Ramos (cell line): Measurements from ENCODE around the gene BDH1.

Source experiments
- in situ Hi-C: fragments of 300-500 bp; cut with MboI; formaldehyde crosslinking; loops from one replicate; pipeline ENCODE4 v1.14.3; 2022; ENCODE audit warnings: low sequenced_read_pairs; ENCODE audit not compliant: unreplicated experiment

BDH1 gene

DNA sequence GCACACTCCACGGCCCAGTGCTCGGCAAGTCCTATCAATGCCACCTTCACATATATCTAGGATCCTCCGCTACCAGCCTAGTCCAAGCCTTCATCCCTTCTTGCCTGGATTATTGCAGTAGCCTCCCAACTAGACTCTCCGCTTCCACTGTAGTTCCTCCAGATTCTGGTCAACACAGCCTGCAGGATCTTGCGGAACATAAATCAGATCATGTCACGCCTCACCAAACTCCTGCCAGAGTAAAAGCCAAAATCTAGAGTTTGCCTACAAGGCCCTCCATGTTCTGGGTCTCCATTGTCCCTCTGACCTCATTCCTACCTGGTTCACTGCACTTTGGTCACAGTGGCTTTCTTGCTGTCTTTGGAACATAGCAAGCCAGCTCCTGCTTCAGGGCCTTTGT, 3.6 kb downstream of the BDH1 start:
- in situ Hi-C loops: no loop called here

DNA sequence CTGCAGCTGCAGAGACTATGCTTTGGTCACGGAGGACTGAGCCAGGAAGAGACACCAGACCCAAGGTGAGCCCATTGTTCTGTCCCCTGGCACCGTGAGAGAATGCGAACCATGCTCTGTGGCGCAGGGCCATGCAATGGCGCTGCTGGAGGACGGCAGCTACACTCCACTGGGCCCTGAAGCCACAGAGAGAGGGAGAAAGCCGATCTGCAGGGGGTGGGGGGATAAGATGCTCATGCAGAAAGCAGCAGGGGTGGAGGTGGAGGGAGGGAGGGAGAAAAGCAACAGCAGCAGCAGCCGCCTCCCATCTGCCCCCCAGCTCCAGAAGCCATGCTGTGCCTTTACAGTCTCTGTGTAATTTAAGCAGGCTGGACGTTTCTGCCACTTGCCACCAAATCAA, 5.3 kb downstream of the BDH1 start:
- in situ Hi-C loops: no loop called here

DNA sequence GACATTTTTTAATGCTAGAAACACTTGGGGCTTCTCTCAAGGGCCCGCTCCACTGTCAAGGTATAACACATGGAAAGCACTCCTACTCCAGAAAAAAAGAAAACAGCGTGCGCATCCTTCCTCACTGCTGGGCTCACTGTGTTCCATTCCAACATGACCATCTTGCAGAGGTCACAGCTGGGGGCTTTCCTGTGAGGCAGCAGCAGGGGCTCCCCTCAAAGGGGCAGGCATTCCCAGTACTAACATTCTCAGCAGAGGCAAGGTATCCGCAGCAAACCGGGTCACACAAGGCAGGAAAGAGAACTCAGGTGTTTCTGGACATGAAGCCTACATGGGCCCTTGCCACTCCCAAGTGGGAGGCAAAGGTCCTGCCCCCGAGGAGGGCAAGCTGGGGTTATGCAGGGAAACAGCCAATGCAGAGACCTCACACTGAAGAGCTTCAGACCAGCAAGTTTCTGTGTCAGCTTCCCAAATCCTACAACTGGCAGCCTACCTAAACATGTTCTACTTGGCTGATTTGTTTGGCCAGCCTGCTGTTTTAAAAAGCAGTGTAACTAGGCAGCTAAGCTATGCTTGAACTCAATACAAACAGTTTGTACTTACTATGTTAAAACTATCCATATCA, 6.4 kb downstream of the BDH1 start:
- in situ Hi-C loops: no loop called here

DNA sequence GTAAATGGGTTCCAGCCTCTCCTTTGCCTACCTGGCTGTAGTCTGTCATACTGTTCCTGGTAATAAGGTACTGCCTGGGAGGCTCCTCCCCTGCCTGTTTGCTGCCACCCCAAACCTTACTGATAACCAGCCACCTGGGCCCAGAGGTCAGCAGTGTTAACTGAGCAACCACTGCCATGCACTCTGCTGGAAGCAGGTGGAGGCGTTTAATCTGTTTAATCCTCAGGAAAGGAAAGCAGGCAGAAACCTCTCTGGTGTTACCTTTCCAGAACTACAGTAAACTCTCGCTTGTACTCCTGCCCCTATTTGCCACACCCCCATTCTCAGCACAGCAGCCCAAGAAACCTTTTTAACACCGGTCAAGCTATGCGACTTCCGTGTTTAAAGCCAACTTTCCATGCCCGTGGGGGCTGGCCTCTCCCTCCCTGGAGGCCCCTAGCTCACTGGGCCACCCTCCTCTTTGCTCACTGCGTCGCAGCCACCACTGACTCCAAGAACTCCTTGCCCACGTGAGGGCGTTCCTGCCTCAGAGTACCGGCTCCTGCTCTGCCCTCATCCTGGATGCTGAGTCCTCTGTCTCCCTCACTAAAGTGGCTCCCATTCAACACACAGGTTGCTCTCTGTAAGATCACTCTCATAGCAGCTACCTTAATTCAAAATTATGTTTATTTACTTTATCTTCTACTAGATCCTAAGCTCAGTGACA, 8.3 kb downstream of the BDH1 start:
- in situ Hi-C loops: no loop called here

DNA sequence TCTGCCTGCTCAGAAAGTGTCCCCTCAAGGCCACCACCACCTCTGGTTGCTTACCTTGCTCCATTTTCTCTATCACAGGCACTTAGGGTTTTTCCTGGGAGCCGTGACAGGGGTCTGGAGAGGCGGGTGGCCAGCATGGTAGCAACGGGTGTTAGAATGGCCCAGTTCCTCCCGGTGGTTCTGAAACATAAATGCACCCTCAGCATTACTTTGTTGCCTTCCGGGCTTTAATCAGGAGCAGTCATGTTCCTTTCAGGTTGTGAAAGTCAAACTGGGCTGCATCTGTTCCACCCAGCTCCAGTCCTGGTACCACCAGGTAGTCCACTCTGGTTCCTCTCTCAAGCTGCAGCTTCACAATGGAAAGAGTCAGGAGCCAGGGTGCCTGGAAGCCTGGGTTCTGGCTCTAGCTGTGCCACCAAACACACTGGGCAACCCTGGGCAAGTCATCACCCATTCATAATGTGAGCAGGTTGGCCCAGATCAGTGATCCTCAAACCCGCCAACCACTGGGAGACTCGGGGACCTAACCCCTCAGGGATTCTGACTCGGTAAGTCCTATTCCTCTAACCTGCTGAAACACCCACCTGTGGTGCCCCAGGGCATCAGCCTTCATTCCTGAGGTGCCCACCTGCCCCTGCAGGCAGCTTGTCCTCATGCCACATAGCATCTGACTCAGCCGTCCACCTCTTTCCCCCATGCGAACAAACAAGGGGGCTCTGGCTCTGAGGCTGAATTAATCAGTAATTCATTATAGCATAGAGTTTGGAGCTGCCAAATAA, 9.3 kb downstream of the BDH1 start:
- in situ Hi-C loops: no loop called here

DNA sequence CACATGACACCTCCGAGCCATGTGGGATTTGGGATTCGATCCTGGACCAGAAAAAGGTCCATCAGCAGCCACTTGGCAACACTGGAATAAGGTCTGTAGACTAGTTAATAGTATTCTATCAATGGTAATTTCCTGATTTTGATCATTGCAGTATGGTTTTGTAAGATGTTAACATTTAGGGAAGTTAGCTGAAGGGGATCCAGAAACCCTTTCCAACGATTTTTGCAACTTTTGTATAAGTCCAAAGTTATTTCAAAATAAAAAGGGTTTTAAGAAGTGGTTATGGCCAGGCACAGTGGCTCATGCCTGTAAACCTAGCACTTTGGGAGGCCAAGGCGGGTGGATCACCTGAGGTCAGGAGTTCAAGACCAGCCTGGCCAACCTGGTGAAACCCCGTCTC, 10.2 kb downstream of the BDH1 start:
- in situ Hi-C loops: no loop called here

DNA sequence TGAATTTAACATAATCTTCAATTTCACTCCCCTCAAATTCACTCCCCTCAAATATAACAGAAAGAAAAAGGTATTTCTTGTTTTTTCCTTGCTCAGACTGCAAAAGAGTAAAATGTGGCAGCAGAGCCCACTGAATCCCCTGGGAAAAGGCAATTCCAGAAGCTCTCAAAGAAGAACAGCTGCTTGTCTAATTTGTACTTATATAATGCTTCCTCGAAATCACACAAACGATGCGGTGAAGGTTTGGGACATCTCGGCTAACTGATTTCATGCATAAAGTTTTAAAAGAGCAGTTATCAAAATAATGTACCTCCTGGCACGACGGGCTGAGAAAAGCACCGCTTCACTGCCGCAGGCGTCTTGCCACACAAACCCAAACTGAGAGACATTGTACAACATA, 10.7 kb downstream of the BDH1 start:
- in situ Hi-C loops: no loop called here

DNA sequence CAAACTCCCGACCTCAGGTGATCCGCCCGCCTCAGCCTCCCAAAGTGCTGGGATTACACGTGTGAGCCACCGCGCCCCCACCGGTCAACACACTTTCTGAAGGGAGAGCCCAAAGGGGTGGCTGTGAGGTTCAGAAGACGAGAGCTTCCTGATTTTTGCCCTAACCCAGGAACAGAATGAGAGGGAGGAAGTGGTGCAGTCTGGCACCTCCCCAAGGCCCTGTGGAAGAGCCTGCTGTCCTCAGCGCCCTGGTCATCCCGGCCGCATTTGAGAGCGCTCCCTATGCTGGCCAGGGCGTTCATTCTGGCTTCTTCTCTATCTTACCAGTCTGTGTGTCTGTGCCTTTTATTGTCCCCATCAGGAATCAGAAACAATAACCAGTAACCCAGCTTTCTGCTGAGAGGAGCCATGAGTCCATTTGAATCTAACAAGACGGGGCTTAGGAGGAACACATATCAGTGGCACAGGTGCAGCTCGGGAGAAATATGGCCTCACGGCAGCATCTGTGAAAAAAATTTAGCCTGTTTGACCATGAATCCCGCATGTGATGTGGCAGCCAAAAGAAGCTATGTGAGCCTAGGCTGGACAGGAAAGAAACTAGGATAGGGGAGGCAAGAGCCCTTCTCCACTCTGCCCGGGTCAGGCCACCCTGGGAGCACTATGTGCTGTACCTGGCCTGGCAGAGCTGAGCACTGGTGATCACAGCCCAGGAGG, 12.9 kb downstream of the BDH1 start:
- in situ Hi-C loops: no loop called here

DNA sequence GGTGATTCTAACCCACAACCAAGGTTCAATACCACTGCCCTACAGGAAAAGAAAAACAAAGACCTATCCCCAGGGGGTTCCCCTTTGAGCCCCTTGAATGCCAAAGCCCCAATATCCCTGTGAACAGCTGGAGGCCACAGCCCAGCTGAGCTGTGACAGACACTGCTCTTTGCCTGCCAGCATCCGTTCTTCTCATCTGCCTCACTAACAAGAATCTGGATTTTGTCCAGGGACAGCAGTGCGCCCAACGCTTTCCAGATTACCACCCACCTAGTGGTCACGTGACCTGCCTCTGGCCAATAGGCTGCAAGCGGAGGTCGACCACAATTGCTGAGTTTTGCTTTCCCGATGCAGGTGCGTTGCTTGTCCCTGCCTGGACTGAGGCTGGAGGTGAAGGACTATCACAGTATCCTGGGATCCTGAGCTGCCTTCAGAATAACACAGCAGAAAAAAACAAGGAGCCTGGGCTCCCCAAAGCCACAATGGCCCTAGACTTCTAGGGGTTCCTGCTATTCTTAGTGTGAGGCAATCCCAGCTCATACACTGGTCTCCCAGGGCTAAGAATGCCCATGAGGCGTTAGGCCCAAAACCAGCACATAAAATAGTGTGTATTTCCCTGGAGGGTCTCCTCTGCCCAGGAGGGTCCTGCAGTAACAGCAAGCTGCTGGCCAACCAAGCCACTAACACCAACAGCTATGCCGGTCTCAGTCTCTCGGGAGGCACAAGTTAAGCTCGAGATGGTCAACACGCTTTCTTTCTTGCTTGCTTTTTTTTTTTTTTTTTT, 13.8 kb downstream of the BDH1 start:
- in situ Hi-C loops: no loop called here

DNA sequence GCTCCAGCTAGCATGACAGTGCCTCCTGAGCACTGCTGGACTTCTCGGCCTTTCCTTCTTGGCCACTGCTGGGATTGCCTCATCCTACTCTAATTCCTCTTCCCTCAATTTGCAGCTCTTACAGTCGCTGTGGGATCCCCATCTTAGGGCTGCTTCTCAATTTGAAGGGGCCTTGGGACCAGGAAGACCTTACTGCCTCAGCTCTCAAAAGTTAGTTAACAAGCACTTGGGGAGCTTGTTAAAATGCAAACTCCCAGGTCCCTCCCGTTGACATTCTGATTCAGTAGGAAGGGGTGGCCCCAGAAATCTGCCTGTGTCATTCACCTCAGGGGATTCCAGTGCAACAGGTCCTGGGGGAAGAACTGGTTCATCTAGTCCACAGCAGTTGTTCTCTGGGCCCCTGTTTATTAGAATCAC, 14.8 kb downstream of the BDH1 start:
- in situ Hi-C loops: no loop called here

DNA sequence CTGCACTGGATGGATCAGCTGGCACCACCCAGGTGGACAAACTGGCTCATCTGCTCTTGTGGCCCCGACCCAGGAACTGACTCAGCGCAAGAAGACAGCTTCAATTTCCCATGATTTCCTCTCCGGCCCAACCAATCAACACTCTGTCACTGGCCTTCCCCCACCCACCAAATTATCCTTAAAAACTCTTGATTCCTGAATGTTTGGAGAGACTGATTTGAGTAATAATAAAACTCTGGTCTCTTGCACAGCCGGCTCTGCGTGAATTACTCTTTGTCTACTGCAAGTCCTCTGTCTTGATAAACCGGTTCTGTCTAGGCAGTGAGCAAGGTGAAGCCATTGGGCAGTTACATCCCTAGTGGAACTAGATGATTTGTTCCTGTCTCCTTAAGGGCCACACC, 16.1 kb downstream of the BDH1 start:
- in situ Hi-C loops: no loop called here

DNA sequence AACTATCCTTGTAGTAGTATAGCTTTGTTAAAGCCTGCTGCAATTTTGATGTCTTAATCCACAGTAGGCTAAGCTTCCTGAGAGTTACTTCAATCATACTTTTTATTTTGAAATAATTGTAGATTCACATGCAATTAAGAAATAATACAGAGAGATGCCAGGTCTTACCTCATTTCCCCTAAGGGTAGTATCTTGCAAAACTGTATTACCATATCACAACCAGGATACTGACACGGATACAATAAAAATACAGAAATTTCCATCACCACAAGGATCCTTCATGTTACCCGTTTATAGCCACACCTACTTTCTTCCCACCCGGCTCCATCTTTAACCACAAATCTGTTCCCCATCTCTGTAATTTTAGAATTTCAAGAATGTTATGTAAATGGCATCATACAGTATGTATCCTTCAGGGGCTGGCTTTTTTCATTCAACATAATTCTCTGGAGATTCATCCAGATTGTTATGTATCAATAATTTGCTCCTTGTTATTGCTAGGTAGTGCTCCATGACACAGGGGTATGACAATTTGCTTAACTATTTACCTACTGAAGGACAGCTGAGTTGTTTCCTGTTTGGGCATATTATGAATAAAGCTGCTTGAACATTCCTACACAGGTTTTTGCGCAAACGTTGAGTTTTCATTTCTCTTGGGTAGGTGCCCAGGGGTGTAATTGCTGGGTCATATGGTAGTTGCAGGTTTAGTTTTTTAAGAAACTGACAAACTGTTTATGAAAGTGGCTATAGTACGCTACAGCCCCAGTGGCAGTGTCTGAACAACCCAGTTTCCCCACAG, 21.6 kb downstream of the BDH1 start:
- in situ Hi-C loops: no loop called here

DNA sequence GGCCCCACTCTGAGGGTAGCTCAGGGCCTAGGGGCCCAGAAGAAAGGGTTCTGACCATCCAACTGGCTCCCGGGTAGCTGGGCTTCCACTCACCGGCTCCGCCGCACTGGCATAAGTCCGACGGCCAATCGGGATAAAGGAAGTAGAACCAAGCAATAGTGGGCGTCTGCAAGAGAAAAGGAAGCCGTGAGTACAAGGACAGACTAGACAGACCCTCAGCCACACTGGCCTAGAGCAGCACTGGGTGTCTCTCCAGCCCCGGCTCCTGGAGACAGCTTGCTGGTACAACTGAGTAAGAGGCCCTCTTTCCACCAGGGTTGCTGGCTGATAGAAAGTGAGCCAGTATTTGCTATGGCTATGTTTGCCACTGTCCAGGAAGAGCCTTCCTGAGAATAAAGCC, 22.4 kb downstream of the BDH1 start:
- in situ Hi-C loops: no loop called here

DNA sequence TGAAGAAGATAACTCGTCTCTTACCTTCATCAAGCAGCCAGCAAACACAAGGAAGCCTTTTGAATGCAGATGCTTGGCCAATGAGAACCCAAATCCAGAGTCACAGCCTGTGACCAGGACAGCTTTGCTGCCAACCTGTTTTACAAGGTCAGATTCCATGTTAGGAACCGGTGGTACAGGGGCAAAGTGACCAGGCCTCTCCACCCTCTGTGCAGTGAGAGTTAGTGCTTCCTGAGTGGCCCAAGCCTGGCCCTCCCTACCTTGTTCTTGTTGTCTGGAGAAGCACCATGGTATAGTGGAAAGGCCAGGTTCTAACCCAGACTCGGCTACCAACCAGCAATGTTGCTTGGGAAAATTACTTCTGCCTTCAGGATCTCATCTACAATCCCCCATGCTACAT, 23.4 kb downstream of the BDH1 start:
- in situ Hi-C loops: no loop called here

DNA sequence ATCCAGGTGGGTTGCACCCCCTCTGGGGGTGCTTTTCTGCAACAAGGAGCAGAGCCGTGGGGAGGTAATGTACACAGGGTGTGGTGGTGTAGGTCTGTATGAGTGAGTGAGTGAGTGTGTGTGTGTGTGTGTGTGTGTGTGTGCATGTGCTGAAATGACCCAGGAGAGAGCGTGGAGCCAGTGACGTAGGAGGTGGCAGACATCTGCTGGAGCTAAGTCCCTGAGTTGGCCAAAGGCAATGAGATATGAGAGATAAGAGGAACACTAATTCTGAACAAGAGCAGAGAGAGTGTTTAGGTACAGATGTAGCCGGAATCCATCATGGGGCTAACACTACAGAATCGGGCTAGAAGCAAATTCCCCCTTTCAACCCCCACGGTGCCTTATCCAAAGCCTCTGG, 27.6 kb downstream of the BDH1 start:
- in situ Hi-C loops: no loop called here

DNA sequence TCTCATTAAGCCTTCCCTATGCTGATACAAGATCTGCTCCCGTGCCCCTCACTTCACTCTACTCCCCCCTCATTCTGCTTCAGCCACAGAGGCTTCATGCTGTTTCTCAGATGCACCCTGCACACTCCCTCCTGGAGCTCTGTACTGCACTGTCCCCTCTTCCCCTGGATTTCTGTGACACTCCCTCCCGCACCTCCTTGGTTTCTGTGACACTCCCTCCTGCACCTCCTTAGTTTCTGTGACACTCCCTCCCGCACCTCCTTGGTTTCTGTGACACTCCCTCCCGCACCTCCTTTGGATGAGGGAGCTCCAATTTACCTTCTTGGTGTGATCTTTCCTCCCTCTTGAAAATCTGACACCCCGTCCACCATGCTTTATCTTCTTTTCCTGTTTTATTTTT, 28.2 kb downstream of the BDH1 start:
- in situ Hi-C loops: no loop called here

DNA sequence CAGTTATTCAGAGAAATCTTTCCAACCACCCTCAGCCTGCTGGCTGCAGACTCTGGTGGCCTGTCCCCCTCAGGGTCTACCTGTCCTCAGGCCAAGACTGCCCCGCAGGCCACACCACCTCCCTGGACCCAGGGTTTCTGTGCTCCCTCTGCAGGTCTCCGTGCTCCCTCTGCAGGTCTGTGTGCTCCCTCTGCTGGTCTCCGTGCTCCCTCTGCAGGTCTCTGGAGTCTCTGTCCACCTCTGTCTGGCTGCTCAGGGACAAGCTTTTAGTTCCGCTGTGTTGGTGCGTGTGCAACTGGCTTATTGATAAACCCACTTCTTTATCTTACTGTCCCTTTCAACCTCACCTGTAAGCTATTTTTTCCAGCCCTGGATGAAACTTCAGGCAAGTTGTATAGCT, 30.1 kb downstream of the BDH1 start:
- in situ Hi-C loops: no loop called here

DNA sequence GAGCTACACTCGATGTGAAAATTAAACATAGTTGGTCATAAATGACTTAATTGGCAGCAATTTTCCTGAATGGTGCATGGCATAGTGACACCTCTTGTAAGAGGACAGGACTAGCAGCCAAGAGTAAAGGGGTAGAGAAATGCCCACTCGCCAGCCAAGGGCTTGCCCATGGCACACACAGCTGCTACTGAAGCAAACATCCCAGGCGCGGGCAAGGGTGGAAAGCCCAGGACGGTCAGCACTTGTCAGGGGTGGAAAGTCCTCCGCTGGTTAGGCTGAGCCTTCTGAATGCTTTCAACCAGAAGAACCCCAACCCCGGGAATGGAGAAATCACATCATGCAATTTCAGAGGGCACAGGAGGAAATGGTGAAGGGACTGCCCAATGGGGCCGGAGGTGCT, 31.6 kb downstream of the BDH1 start:
- in situ Hi-C loops: no loop called here

DNA sequence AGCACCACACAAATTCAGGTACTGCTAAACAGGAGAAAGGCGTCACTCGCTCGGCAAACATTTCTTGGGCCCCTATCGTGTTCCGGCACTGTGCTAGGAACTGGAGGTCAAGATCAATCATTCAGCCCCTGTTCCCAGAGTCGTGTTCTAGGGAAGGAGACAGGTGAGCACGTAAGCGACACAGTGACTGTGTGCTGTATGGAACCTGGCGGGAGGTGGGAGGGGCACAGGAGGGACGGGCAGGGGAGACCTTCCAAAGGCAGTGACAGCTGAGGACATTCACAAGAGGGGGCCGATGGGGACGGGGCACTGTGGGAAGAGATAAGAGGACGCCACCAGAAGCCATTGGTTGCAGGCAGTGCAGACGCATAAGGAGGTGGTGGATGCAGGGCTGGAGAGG, 32.2 kb downstream of the BDH1 start:
- in situ Hi-C loops: no loop called here
